Tibial nerve (tissue), 4 donors: Measurements from ENCODE around the gene PEX11G.

ENCODE experiments used
- CTCF ChIP-seq, 5 experiments: fragments of 200-600 bp in 3 of 5; fragments of 450-650 bp in 2 of 5; sonication (generic) in 3 of 5; IDR thresholded peaks; one replicate each; pipeline ENCODE4 v1.5.1; 2016 to 2019; ENCODE audit warnings: antibody characterized with exemption in 5 of 5, mild to moderate bottlenecking in 3 of 5, moderate library complexity in 2 of 5
- EP300 ChIP-seq, 2 donors: sonication (generic); formaldehyde crosslinking; IDR thresholded peaks; one replicate each; pipeline ENCODE4 v1.6.1; 2017; ENCODE audit warnings: antibody characterized with exemption in 2 of 2, mild to moderate bottlenecking in 1 of 2
- POLR2A ChIP-seq, 2 donors: fragments of 450-650 bp; IDR thresholded peaks; one replicate each; pipeline ENCODE4 v1.6.1; 2017; ENCODE audit warnings: antibody characterized with exemption in 2 of 2, mild to moderate bottlenecking in 2 of 2, moderate library complexity in 2 of 2

GRCh38 chr19:7505288-7505681 lies 16.4 kb upstream of the PEX11G start:
- TF ChIP-seq POLR2A (IDR thresholded peaks at IDR 0.05) (no peak), CTCF (IDR thresholded peaks at IDR 0.05) (no peak), EP300 (IDR thresholded peaks at IDR 0.05) (no peak)
